Stimulated activated CD4-positive, alpha-beta T cell treated with anti-CD3 and anti-CD28 coated beads, Interleukin-15, amount 100 ng/mL, for 48 hours (primary cell): ENCODE results near the gene USP19.

Experiments
- DNase-seq, 2 donors: peaks; one replicate each; pipeline ENCODE4 v3.0.0-alpha.2; 2020; ENCODE audit warnings: low read depth in 2 of 2

Gene USP19

GRCh38 chr3:49120438-49121131 lies at the start of gene USP19:
Gene USP19 (minus strand): TSS chr3:49120823. CDS start chr3:49119145, 1,678 bp downstream.
- peak; percentile 87 to 95 for DNase-seq

- no peak for DNase-seq
Observed at GRCh38 chr3:49166752-49167556, 46.3 kb upstream of the USP19 start.

GRCh38 chr3:49165771-49166751 lies 45.4 kb upstream of the USP19 start, which contains the start of gene CCDC71:
Gene CCDC71 (minus strand): TSS chr3:49166331. CDS start chr3:49164208, 2,123 bp downstream.
- DNase-seq, result peak; percentile 63 to 77

- no peak for DNase-seq
Observed at GRCh38 chr3:49164983-49165720, 44.5 kb upstream of the USP19 start.

- DNase-seq, result no peak
Observed at GRCh38 chr3:49163609-49164008, 43.0 kb upstream of the USP19 start.

- DNase-seq, result no peak
Observed at GRCh38 chr3:49162751-49163419, 42.3 kb upstream of the USP19 start.

- no peak for DNase-seq
Observed at GRCh38 chr3:49161808-49162530, 41.3 kb upstream of the USP19 start.

- DNase-seq, result no peak
Observed at GRCh38 chr3:49161197-49161596, 40.6 kb upstream of the USP19 start.

GRCh38 chr3:49158792-49159191 lies 38.2 kb upstream of the USP19 start:
- DNase-seq, result no peak

- peak; percentile 40 to 43 for DNase-seq
Observed at GRCh38 chr3:49158103-49158709, 37.6 kb upstream of the USP19 start.

- DNase-seq, result no peak
Observed at GRCh38 chr3:49157289-49157688, 36.7 kb upstream of the USP19 start.

GRCh38 chr3:49153349-49153912 lies 32.8 kb upstream of the USP19 start:
- no peak for DNase-seq

GRCh38 chr3:49151610-49152009 lies 31.0 kb upstream of the USP19 start:
- no peak for DNase-seq

- no peak for DNase-seq
Observed at GRCh38 chr3:49148159-49148558, 27.5 kb upstream of the USP19 start.

GRCh38 chr3:49140080-49140479 lies 19.5 kb upstream of the USP19 start:
- DNase-seq, result no peak

- no peak for DNase-seq
Observed at GRCh38 chr3:49135499-49135898, 14.9 kb upstream of the USP19 start.

GRCh38 chr3:49134471-49135265 lies 14.0 kb upstream of the USP19 start:
- DNase-seq, result no peak

- no peak for DNase-seq
Observed at GRCh38 chr3:49133226-49133951, 12.8 kb upstream of the USP19 start.
